ENCODE results near the gene MYO5B.

- TF ChIP-seq GATA3 (IDR thresholded peaks at IDR 0.05; ENCODE audit: low read depth, low read length) (no peak), GATA2 (IDR thresholded peaks at IDR 0.05; ENCODE audit: low read depth, low read length) (no peak)
These were observed 192.2 kb downstream of the MYO5B start for GRCh38 chr18:50002781-50003180.

Measured in SH-SY5Y (cell line).